Glutamatergic neuron (in vitro differentiated cells): ENCODE measurements around the gene RMI1. TPM values are rescaled to one million over a fixed set of nuclear protein-coding genes. Genes with fewer than 3 reads are reported as not detected.
A peak's percentile ranks its signal among the peaks of the same experiment; 100 is the strongest.
"Not testable (repeated sequence)": the region's sequence is repeated elsewhere in the genome, so short reads cannot be mapped to it uniquely, and the experiment has no call there.

Experiments
- DNase-seq: peaks from one replicate; pipeline ENCODE4 v3.0.0; 2022
- H3K27ac Mint-ChIP-seq: one replicate; pipeline ENCODE4 v1.8.0; 2020; ENCODE audit warnings: mild to moderate bottlenecking, mixed read lengths, inconsistent platforms; ENCODE audit not compliant: unreplicated experiment
- H3K27me3 Mint-ChIP-seq: one replicate; pipeline ENCODE4 v1.8.0; 2020; ENCODE audit warnings: mild to moderate bottlenecking, moderate library complexity, mixed read lengths, inconsistent platforms; ENCODE audit not compliant: unreplicated experiment
- H3K36me3 Mint-ChIP-seq: one replicate; pipeline ENCODE4 v1.8.0; 2020; ENCODE audit warnings: mild to moderate bottlenecking, mixed read lengths, inconsistent platforms; ENCODE audit not compliant: unreplicated experiment
- H3K4me1 Mint-ChIP-seq: one replicate; pipeline ENCODE4 v1.8.0; 2020; ENCODE audit warnings: mild to moderate bottlenecking, low read depth, mixed read lengths, inconsistent platforms; ENCODE audit not compliant: unreplicated experiment
- H3K4me3 Mint-ChIP-seq: one replicate; pipeline ENCODE4 v1.8.0; 2020; ENCODE audit warnings: mild to moderate bottlenecking, mixed read lengths, inconsistent platforms; ENCODE audit not compliant: unreplicated experiment
- H3K9me3 Mint-ChIP-seq: one replicate; pipeline ENCODE4 v1.8.0; 2020; ENCODE audit warnings: mild to moderate bottlenecking, moderate library complexity, mixed read lengths, inconsistent platforms; ENCODE audit not compliant: unreplicated experiment
- CTCF ChIP-seq: fragments of 200-600 bp; sonication (generic); IDR thresholded peaks from one replicate; pipeline ENCODE4 v1.5.0; 2021; ENCODE audit not compliant: partially characterized antibody, unreplicated experiment
- microRNA-seq: library from miRNA; unstranded; fragments of <30 nt; microRNA quantifications from one replicate; pipeline ENCODE4, GENCODE V29; 2020; ENCODE audit not compliant: unreplicated experiment
- total RNA-seq: library from RNA; stranded (reverse); fragmentation: NEBNext Ultra II Directional; extraction: Animal tissue kit (Norgen Biotek cat#: 25700); gene quantifications from one replicate; pipeline ENCODE4 v1.2.1, GENCODE V29; 2021; ENCODE audit not compliant: unreplicated experiment

RMI1 gene
- total RNA-seq, 1 donor from 2014 or later = 24.2 TPM

GRCh38 chr9:84024041-84024575 lies 43.5 kb downstream of the RMI1 start:
- no peaks in the 10 kb centered on the region for H3K9me3 Mint-ChIP-seq
- H3K36me3 Mint-ChIP-seq = peaks cover 3% of the 10 kb centered on the region
- H3K4me1 Mint-ChIP-seq = no peaks in the 10 kb centered on the region
- H3K27ac Mint-ChIP-seq = no peak overlapping the region
- no peak overlapping the region for H3K4me3 Mint-ChIP-seq
- no peak for TF ChIP-seq CTCF
- H3K27me3 Mint-ChIP-seq = no peaks in the 10 kb centered on the region
- no peak for DNase-seq

GRCh38 chr9:84027201-84027600 lies 46.6 kb downstream of the RMI1 start:
- H3K4me1 Mint-ChIP-seq = no peaks in the 10 kb centered on the region
- DNase-seq = no peak
- no peaks in the 10 kb centered on the region for H3K27me3 Mint-ChIP-seq
- TF ChIP-seq CTCF = no peak
- H3K36me3 Mint-ChIP-seq = no peaks in the 10 kb centered on the region
- no peak overlapping the region for H3K4me3 Mint-ChIP-seq
- H3K27ac Mint-ChIP-seq = no peak overlapping the region
- no peaks in the 10 kb centered on the region for H3K9me3 Mint-ChIP-seq

- Mint-ChIP-seq H3K27me3 (no peaks in the 10 kb centered on the region), H3K4me1 (no peaks in the 10 kb centered on the region), H3K27ac (no peak overlapping the region), H3K36me3 (no peaks in the 10 kb centered on the region), H3K9me3 (no peaks in the 10 kb centered on the region), H3K4me3 (no peak overlapping the region)
- no peak for TF ChIP-seq CTCF
- DNase-seq = no peak
These were observed 50.9 kb downstream of the RMI1 start for GRCh38 chr9:84031534-84031933.

GRCh38 chr9:84041857-84042256 lies 61.3 kb downstream of the RMI1 start:
- not testable (repeated sequence) for H3K4me3 Mint-ChIP-seq, H3K27ac Mint-ChIP-seq, H3K4me1 Mint-ChIP-seq, DNase-seq, H3K9me3 Mint-ChIP-seq, H3K27me3 Mint-ChIP-seq
- H3K36me3 Mint-ChIP-seq = peaks cover 25% of the 10 kb centered on the region

- Mint-ChIP-seq H3K4me3 (no peak overlapping the region), H3K27me3 (peaks cover 3% of the 10 kb centered on the region), H3K4me1 (no peaks in the 10 kb centered on the region), H3K9me3 (peaks cover 2% of the 10 kb centered on the region), H3K27ac (no peak overlapping the region), H3K36me3 (peaks cover 10% of the 10 kb centered on the region)
- TF ChIP-seq CTCF = no peak
- no peak for DNase-seq
These were observed 65.0 kb downstream of the RMI1 start for GRCh38 chr9:84045481-84046097.

Small RNA genes lying within 50 kb of the gene (microRNA-seq; reads per million reads assigned to microRNA genes)
- gene MIR7-1 = 261 reads per million, percentile 82 among the genes with 10 or more reads in this experiment

Other genes with a start within 250 kb of the RMI1 start
- 47.4 TPM for gene GKAP1, start 163.0 kb upstream of the RMI1 start, total RNA-seq
- gene KIF27, start 59.4 kb upstream of the RMI1 start, total RNA-seq = 4.2 TPM
- gene HNRNPK, start 590 bp upstream of the RMI1 start, total RNA-seq = 763 TPM